Activated CD4-positive, CD25-positive, alpha-beta regulatory T cell treated with anti-CD3 and anti-CD28 coated beads, Interleukin-2, amount 50 U/mL, for 24 hours (primary cell): ENCODE measurements around the gene DPF1.
"Not testable (repeated sequence)": the region's sequence is repeated elsewhere in the genome, so short reads cannot be mapped to it uniquely, and the experiment has no call there.

ENCODE experiments used
- ATAC-seq, 2 donors: fragments of 150-1000 bp; cut with Tn5 transposase; one replicate each; pipeline ENCODE4 v1.10.0; 2021; ENCODE audit warnings: mild to moderate bottlenecking in 1 of 2, moderate library complexity in 1 of 2

DPF1 gene

GRCh38 chr19:38250428-38250820 lies 26.4 kb upstream of the DPF1 start:
- no peak for ATAC-seq

GRCh38 chr19:38248421-38248820 lies 24.4 kb upstream of the DPF1 start:
- ATAC-seq: no peak

GRCh38 chr19:38247734-38248268 lies 23.8 kb upstream of the DPF1 start:
- no peak for ATAC-seq

- ATAC-seq: no peak
These were observed 23.1 kb upstream of the DPF1 start for GRCh38 chr19:38247126-38247525.

GRCh38 chr19:38245826-38246498 lies 21.9 kb upstream of the DPF1 start:
- no peak for ATAC-seq

GRCh38 chr19:38243279-38243673 lies 19.3 kb upstream of the DPF1 start:
- no peak for ATAC-seq

GRCh38 chr19:38239816-38240215 lies 15.8 kb upstream of the DPF1 start:
- no peak for ATAC-seq

GRCh38 chr19:38234615-38235014 lies 10.6 kb upstream of the DPF1 start:
- ATAC-seq: no peak

- peak in 1 of 2 donors; percentile 54 for ATAC-seq
These were observed 9.8 kb upstream of the DPF1 start for GRCh38 chr19:38233740-38234251.

- ATAC-seq: no peak
These were observed 7.9 kb upstream of the DPF1 start for GRCh38 chr19:38231918-38232317.

- ATAC-seq: not testable (repeated sequence)
These were observed 6.6 kb upstream of the DPF1 start for GRCh38 chr19:38230506-38231133.

- peak; percentile 88 to 91 for ATAC-seq
These were observed 5.6 kb upstream of the DPF1 start for GRCh38 chr19:38229585-38230073.

GRCh38 chr19:38228491-38229439 lies 4.7 kb upstream of the DPF1 start:
- no peak for ATAC-seq

- ATAC-seq: no peak
These were observed 4.0 kb upstream of the DPF1 start for GRCh38 chr19:38228005-38228377.

GRCh38 chr19:38227287-38228004 lies 3.4 kb upstream of the DPF1 start:
- ATAC-seq: no peak

- not testable (repeated sequence) for ATAC-seq
These were observed 819 bp upstream of the DPF1 start for GRCh38 chr19:38224863-38225218.

- no peak for ATAC-seq
These were observed 407 bp downstream of the DPF1 start for GRCh38 chr19:38223617-38224013.

- ATAC-seq: no peak
These were observed 901 bp downstream of the DPF1 start for GRCh38 chr19:38223119-38223523.

- no peak for ATAC-seq
These were observed 1.8 kb downstream of the DPF1 start for GRCh38 chr19:38221919-38222830.

- no peak for ATAC-seq
These were observed 2.6 kb downstream of the DPF1 start for GRCh38 chr19:38221421-38221820.

- ATAC-seq: no peak
These were observed 4.8 kb downstream of the DPF1 start for GRCh38 chr19:38219221-38219620.
